ENCODE data around the gene ZNF385B. TPM values are rescaled to one million over a fixed set of nuclear protein-coding genes. Genes with fewer than 3 reads are reported as not detected.

ZNF385B gene
- total RNA-seq, 1 experiment from 2014 or later, result 9.3 TPM

GRCh38 chr2:179467111-179467510 lies 394.3 kb downstream of the ZNF385B start:
- no peak for DNase-seq (ENCODE audit: low read depth, low spot score)
- H3K4me3 ChIP-seq (replicated peaks in 1 of 2; ENCODE audit: low read depth in 1 of 2, low read length in 2 of 2), result no peak overlapping the region
- TF ChIP-seq ELF1 (IDR thresholded peaks at IDR 0.05; ENCODE audit: borderline replicate concordance, low read depth), result no peak
- TF ChIP-seq ZFX (IDR thresholded peaks at IDR 0.05), result no peak
- peak; percentile 33; the same call in 1 of the 2 replicates for TF ChIP-seq FOSL1 (IDR thresholded peaks at IDR 0.05; ENCODE audit: low read depth)
- no peak for TF ChIP-seq SIN3A (IDR thresholded peaks at IDR 0.05; ENCODE audit: low read depth)
- 0 out of 2 replicates have a peak, but pooled peaks have one; percentile 21 for TF ChIP-seq SP1 (IDR thresholded peaks at IDR 0.05; ENCODE audit: low read depth)
- no peak for TF ChIP-seq POLR2A (IDR thresholded peaks at IDR 0.05; ENCODE audit: borderline replicate concordance, extremely low read depth, insufficient read depth, insufficient read length)
- H3K79me2 ChIP-seq (ENCODE audit: insufficient read depth, low read length), result no peaks in the 10 kb centered on the region
- intact Hi-C loops (cut with micrococcal nuclease), result no loop called here
- H4K20me1 ChIP-seq (ENCODE audit: insufficient read depth), result no peaks in the 10 kb centered on the region
- ChIA-PET POLR2A (no interaction called here), CTCF (no interaction called here), RAD21 (ENCODE audit: low non-redundant PET in 1 of 2, low total read pairs in 2 of 2, uncharacterized antibody in 2 of 2, unreplicated experiment in 2 of 2) (no interaction called here)
- H2AFZ ChIP-seq (ENCODE audit: low read depth, low read length, poor library complexity, severe bottlenecking), result no peak overlapping the region
- no peaks in the 10 kb centered on the region for H3K27me3 ChIP-seq (ENCODE audit: insufficient read depth, low read length)
- H3K4me2 ChIP-seq (ENCODE audit: low read length), result peak overlapping the region; percentile 38
- H3K4me1 ChIP-seq (ENCODE audit: control insufficient read depth in 1 of 2, insufficient read depth in 2 of 2, low read length in 2 of 2), result peaks cover 0 to 8% of the 10 kb centered on the region in 2 experiments; a peak in 1 of 4 replicates
- H3K36me3 ChIP-seq (ENCODE audit: control insufficient read depth in 1 of 2, insufficient read depth in 2 of 2, low read length in 2 of 2), result no peaks in the 10 kb centered on the region
- H3K9me2 ChIP-seq (ENCODE audit: insufficient read depth), result no peaks in the 10 kb centered on the region
- H3K27ac ChIP-seq (ENCODE audit: low read depth, low read length), result no peak overlapping the region
- no TSS peak for BruUV-seq (replicated peaks)
- H3K9ac ChIP-seq (ENCODE audit: low read length), result no peak overlapping the region
- no peaks in the 10 kb centered on the region for H3K9me3 ChIP-seq (ENCODE audit: control insufficient read depth in 1 of 2, insufficient read depth in 1 of 2, low read depth in 1 of 2, low read length in 2 of 2)
- ATAC-seq, result no peak

DNA sequence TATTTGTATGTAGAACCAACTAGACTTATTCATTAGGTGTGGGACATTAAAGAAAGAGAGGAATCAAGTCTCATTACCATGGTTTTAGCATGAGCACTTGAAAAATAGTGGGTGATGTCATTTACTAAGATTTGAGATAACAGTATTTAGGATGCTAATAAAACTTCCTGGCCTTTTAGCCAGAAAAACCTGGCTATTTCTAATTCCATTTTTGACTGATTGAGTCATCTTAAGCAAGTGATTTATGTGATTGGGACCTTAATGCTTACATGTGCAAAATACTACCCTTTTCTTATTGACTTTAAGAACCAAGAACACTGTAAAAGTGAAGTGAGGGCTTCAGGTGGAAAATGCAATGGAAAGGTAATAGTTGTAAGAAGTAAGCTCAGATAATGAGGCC lies 400.0 kb downstream of the ZNF385B start:
- no TSS peak for BruUV-seq (replicated peaks)
- POLR2A ChIA-PET, result no interaction called here
- H3K27ac ChIP-seq (ENCODE audit: low read depth, low read length), result no peak overlapping the region
- no peak for ATAC-seq
- peaks cover 5 to 30% of the 10 kb centered on the region in 2 experiments for H3K4me1 ChIP-seq (ENCODE audit: control insufficient read depth in 1 of 2, insufficient read depth in 2 of 2, low read length in 2 of 2)
- H3K9me3 ChIP-seq (ENCODE audit: control insufficient read depth in 1 of 2, insufficient read depth in 1 of 2, low read depth in 1 of 2, low read length in 2 of 2), result peaks cover 0 to 8% of the 10 kb centered on the region in 2 experiments; a peak in 1 of 4 replicates
- 0 out of 4 replicates have a peak, but pooled peaks cover 0 to 11% of the 10 kb centered on the region in 2 experiments for H3K36me3 ChIP-seq (ENCODE audit: control insufficient read depth in 1 of 2, insufficient read depth in 2 of 2, low read length in 2 of 2)
- no peaks in the 10 kb centered on the region for H4K20me1 ChIP-seq (ENCODE audit: insufficient read depth)
- no peak overlapping the region for H3K4me3 ChIP-seq (replicated peaks in 1 of 2; ENCODE audit: low read depth in 1 of 2, low read length in 2 of 2)
- H3K4me2 ChIP-seq (ENCODE audit: low read length), result no peak overlapping the region
- H3K79me2 ChIP-seq (ENCODE audit: insufficient read depth, low read length), result no peaks in the 10 kb centered on the region
- H3K9ac ChIP-seq (ENCODE audit: low read length), result no peak overlapping the region
- RAD21 ChIA-PET (ENCODE audit: low non-redundant PET in 1 of 2, low total read pairs in 2 of 2, uncharacterized antibody in 2 of 2, unreplicated experiment in 2 of 2), result no interaction called here
- no peaks in the 10 kb centered on the region for H3K27me3 ChIP-seq (ENCODE audit: insufficient read depth, low read length)
- TF ChIP-seq EZH2phosphoT487 (IDR thresholded peaks at IDR 0.05; ENCODE audit: borderline replicate concordance) (no peak), SRF (IDR thresholded peaks at IDR 0.05; ENCODE audit: low read depth) (no peak), SIN3A (IDR thresholded peaks at IDR 0.05; ENCODE audit: low read depth) (no peak), JUND (IDR thresholded peaks at IDR 0.05) (no peak), FOSL1 (IDR thresholded peaks at IDR 0.05; ENCODE audit: low read depth) (0 out of 2 replicates have a peak, but pooled peaks have one; percentile 10), ZNF274 (IDR thresholded peaks at IDR 0.05; ENCODE audit: low read depth, low read length) (no peak)
- TF ChIP-seq, protein P1, sequence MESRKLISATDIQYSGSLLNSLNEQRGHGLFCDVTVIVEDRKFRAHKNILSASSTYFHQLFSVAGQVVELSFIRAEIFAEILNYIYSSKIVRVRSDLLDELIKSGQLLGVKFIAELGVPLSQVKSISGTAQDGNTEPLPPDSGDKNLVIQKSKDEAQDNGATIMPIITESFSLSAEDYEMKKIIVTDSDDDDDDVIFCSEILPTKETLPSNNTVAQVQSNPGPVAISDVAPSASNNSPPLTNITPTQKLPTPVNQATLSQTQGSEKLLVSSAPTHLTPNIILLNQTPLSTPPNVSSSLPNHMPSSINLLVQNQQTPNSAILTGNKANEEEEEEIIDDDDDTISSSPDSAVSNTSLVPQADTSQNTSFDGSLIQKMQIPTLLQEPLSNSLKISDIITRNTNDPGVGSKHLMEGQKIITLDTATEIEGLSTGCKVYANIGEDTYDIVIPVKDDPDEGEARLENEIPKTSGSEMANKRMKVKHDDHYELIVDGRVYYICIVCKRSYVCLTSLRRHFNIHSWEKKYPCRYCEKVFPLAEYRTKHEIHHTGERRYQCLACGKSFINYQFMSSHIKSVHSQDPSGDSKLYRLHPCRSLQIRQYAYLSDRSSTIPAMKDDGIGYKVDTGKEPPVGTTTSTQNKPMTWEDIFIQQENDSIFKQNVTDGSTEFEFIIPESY (IDR thresholded peaks at IDR 0.05; ENCODE audit: extremely low read depth, insufficient replicate concordance, low read length), result no peak
- intact Hi-C loops (cut with micrococcal nuclease), result no loop called here
- H2AFZ ChIP-seq (ENCODE audit: low read depth, low read length, poor library complexity, severe bottlenecking), result no peak overlapping the region
- CTCF ChIA-PET, result no interaction called here
- no peak for DNase-seq (ENCODE audit: low read depth, low spot score)
- no peaks in the 10 kb centered on the region for H3K9me2 ChIP-seq (ENCODE audit: insufficient read depth)

Data from HCT116 (cell line).